Upper lobe of left lung (tissue), 6 donors: ENCODE measurements around the gene PANX2. TPM values are rescaled to one million over a fixed set of nuclear protein-coding genes. Genes with fewer than 3 reads are reported as not detected.

Experiments used
- ATAC-seq, 2 donors: fragments of 200-7000 bp; cut with Tn5 transposase; one replicate each; pipeline ENCODE4 v1.9.1; 2022; ENCODE audit warnings: mild to moderate bottlenecking in 2 of 2, moderate library complexity in 2 of 2; ENCODE audit not compliant: low FRiP score in 2 of 2
- DNase-seq, 2 donors: peaks; one replicate each; pipeline ENCODE4 v3.0.0-alpha.2; 2019 to 2020
- H3K27ac ChIP-seq, 4 donors: fragments of 200-600 bp; sonication (generic); one replicate each; pipeline ENCODE4 v1.5.1; 2016 to 2019
- H3K27me3 ChIP-seq, 4 donors: fragments of 200-600 bp; sonication (generic); one replicate each; pipeline ENCODE4 v1.5.1; 2017 to 2019
- H3K36me3 ChIP-seq, 4 donors: fragments of 200-600 bp; sonication (generic); one replicate each; pipeline ENCODE4 v1.5.1; 2016 to 2019
- H3K4me1 ChIP-seq, 4 donors: fragments of 200-600 bp; sonication (generic); one replicate each; pipeline ENCODE4 v1.5.1; 2018 to 2019
- H3K4me3 ChIP-seq, 4 donors: fragments of 200-600 bp; sonication (generic); one replicate each; pipeline ENCODE4 v1.5.1; 2017 to 2019; ENCODE audit warnings: mild to moderate bottlenecking in 2 of 4, moderate library complexity in 1 of 4
- H3K9me3 ChIP-seq, 4 donors: fragments of 200-600 bp; sonication (generic); one replicate each; pipeline ENCODE4 v1.5.1; 2018 to 2019
- EP300 ChIP-seq, 4 donors: sonication (generic); formaldehyde crosslinking; IDR thresholded peaks; one replicate each; pipeline ENCODE4 v1.5.1; 2017; ENCODE audit warnings: antibody characterized with exemption in 4 of 4, control low read depth in 2 of 4
- POLR2A ChIP-seq, 4 donors: fragments of 450-650 bp; IDR thresholded peaks; one replicate each; pipeline ENCODE4 v1.5.1; 2016 to 2017; ENCODE audit warnings: antibody characterized with exemption in 4 of 4, mild to moderate bottlenecking in 2 of 4
- POLR2AphosphoS5 ChIP-seq, 2 donors: sonication (generic); formaldehyde crosslinking; IDR thresholded peaks; one replicate each; pipeline ENCODE4 v1.5.1; 2017; ENCODE audit warnings: antibody characterized with exemption in 2 of 2
- WGBS, 2 donors: methylation state at CpG; one replicate each; pipeline ENCODE4 v1.1.5; 2017 to 2018; 5-methylcytosine and 5-hydroxymethylcytosine counted together
- total RNA-seq, 6 donors: library from RNA; depleted of rRNA in 4 of 6; stranded (reverse); fragments of >200 nt in 4 of 6; gene quantifications; one replicate each; pipeline versions ENCODE4 v1.1.0 to v1.2.1, GENCODE V29; 2016 to 2021
- TF ChIP-seq, protein P1 (sequence below), 6 experiments: fragments of 450-650 bp in 4 of 6; fragments of 200-600 bp in 2 of 6; sonication (generic) in 2 of 6; IDR thresholded peaks; one replicate each; pipeline ENCODE4 v1.5.1; 2016 to 2019; ENCODE audit warnings: antibody characterized with exemption in 6 of 6
- donor health status: DM: no; HTN: no; CAD: no; lungs with moderate emphysema.
- donor health status: DM: no; HTN: yes; CAD: no; lungs with severe emphysema.

Gene PANX2
- total RNA-seq, 6 donors from 2014 or later = 1.9 to 16.8 (median 7.1) TPM

DNA sequence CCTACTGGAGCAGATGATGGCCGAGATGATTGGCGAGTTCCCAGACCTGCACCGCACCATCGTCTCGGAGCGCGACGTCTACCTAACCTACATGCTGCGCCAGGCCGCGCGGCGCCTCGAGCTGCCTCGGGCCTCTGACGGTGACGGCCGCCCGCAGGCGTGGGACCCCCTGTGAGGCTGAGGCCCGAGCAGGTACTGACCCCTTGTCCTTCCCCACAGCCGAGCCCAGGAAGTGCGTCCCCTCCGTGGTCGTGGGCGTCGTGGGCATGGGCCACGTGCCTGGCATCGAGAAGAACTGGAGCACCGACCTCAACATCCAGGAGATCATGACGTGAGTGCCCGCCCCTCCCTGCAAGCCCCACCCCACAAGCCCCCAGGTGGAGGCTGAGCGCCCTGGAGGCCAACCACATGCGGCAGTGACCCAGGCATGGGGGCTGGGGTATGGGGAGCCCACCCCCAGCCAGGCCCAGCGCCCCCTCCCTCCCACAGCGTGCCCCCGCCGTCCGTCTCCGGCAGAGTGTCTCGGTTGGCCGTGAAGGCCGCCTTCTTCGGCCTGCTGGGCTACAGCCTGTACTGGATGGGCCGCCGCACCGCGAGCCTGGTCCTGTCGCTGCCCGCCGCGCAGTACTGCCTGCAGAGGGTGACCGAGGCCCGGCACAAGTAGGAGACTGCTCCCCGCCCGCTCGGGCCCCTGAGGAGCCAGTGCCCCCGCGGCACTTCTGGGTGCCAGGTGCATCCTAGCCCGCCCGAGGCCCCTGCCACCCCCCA lies 27.5 kb downstream of the PANX2 start:
- DNase-seq (peak in 1 of 2 donors; percentile 87), ATAC-seq (no peak)
- TF ChIP-seq POLR2AphosphoS5 (IDR thresholded peaks at IDR 0.05) (no peak), POLR2A (IDR thresholded peaks at IDR 0.05) (no peak), EP300 (IDR thresholded peaks at IDR 0.05) (no peak)
- TF ChIP-seq, protein P1, sequence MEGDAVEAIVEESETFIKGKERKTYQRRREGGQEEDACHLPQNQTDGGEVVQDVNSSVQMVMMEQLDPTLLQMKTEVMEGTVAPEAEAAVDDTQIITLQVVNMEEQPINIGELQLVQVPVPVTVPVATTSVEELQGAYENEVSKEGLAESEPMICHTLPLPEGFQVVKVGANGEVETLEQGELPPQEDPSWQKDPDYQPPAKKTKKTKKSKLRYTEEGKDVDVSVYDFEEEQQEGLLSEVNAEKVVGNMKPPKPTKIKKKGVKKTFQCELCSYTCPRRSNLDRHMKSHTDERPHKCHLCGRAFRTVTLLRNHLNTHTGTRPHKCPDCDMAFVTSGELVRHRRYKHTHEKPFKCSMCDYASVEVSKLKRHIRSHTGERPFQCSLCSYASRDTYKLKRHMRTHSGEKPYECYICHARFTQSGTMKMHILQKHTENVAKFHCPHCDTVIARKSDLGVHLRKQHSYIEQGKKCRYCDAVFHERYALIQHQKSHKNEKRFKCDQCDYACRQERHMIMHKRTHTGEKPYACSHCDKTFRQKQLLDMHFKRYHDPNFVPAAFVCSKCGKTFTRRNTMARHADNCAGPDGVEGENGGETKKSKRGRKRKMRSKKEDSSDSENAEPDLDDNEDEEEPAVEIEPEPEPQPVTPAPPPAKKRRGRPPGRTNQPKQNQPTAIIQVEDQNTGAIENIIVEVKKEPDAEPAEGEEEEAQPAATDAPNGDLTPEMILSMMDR (IDR thresholded peaks at IDR 0.05) = no peak
- H3K27me3 ChIP-seq = no peaks in the 10 kb centered on the region
- no peak overlapping the region for H3K4me3 ChIP-seq
- WGBS, 2 donors = 93 to 95% methylated on average over 30 to 53 of the region's 61 CpGs
- peaks cover 8 to 57% (median 42%) of the 10 kb centered on the region in 4 donors for H3K36me3 ChIP-seq
- H3K4me1 ChIP-seq = peaks cover 15 to 31% (median 23%) of the 10 kb centered on the region in 4 donors
- no peaks in the 10 kb centered on the region for H3K9me3 ChIP-seq
- H3K27ac ChIP-seq = no peak overlapping the region

DNA sequence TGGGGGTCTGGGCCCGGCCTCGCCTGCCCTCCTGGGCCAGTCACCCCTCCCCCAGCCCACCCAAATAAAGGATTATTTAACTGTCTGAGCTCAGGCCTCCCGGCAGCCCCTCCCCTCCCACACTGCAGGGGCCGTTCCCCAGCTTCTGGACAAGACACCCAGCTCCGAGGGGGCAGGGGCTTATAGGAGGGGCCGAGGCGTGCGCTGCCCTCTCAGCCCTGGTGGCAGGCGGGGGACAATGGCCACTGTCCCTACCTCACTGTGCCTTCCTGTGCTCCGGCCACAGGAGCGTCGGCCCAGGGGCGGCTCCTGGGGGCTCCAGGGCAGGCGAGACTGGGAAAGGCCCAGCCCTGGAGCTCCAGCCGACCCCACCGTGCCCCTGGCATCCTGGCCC lies 28.1 kb downstream of the PANX2 start:
- DNase-seq (peak in 1 of 2 donors; percentile 73), ATAC-seq (no peak)
- Histone ChIP-seq H3K4me3 (no peak overlapping the region), H3K27ac (no peak overlapping the region), H3K9me3 (no peaks in the 10 kb centered on the region), H3K27me3 (no peaks in the 10 kb centered on the region), H3K36me3 (peaks cover 8 to 57% (median 39%) of the 10 kb centered on the region in 4 donors), H3K4me1 (peaks cover 15 to 32% (median 23%) of the 10 kb centered on the region in 4 donors)
- TF ChIP-seq EP300 (IDR thresholded peaks at IDR 0.05) = no peak
- TF ChIP-seq, protein P1 (IDR thresholded peaks at IDR 0.05) = no peak
- TF ChIP-seq POLR2A (IDR thresholded peaks at IDR 0.05) = no peak
- TF ChIP-seq POLR2AphosphoS5 (IDR thresholded peaks at IDR 0.05) = no peak
- WGBS, 2 donors = 90 to 93% methylated on average over 9 to 16 of the region's 16 CpGs

DNA sequence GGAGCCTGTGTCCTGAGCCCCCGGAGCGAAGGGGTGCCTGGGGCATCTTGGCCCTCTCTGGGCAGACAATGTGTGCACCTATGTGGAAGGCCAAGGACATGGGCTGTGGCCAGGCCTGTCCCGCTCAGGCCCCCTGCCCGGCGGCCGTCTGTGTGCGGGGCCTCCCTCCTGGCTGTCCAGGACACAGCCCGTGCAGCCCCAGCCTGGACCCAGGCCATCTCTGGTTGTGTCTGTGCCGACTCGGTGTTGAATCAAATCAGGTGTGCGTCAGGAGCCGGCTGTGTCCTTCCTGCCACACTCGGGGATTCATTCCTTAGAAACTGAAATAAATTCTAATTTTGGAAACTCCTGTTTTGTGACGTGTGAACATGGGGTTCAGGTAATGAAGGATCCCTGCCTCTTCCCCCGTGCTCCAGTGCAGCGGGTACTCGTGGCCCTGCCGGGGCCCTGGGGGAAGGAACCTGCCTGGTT lies 28.8 kb downstream of the PANX2 start:
- ATAC-seq (no peak), DNase-seq (peak in 1 of 2 donors; percentile 79)
- Histone ChIP-seq H3K27me3 (no peaks in the 10 kb centered on the region), H3K36me3 (peaks cover 4 to 54% (median 32%) of the 10 kb centered on the region in 4 donors), H3K4me1 (peaks cover 15 to 35% (median 23%) of the 10 kb centered on the region in 4 donors), H3K27ac (no peak overlapping the region), H3K4me3 (peak overlapping the region in 1 of 4 donors; percentile 90), H3K9me3 (no peaks in the 10 kb centered on the region)
- WGBS, 2 donors = 86 to 87% methylated on average over 2 to 18 of the region's 18 CpGs
- TF ChIP-seq, protein P1 (IDR thresholded peaks at IDR 0.05) = no peak
- no peak for TF ChIP-seq POLR2A (IDR thresholded peaks at IDR 0.05)
- TF ChIP-seq EP300 (IDR thresholded peaks at IDR 0.05) = no peak
- no peak for TF ChIP-seq POLR2AphosphoS5 (IDR thresholded peaks at IDR 0.05)

DNA sequence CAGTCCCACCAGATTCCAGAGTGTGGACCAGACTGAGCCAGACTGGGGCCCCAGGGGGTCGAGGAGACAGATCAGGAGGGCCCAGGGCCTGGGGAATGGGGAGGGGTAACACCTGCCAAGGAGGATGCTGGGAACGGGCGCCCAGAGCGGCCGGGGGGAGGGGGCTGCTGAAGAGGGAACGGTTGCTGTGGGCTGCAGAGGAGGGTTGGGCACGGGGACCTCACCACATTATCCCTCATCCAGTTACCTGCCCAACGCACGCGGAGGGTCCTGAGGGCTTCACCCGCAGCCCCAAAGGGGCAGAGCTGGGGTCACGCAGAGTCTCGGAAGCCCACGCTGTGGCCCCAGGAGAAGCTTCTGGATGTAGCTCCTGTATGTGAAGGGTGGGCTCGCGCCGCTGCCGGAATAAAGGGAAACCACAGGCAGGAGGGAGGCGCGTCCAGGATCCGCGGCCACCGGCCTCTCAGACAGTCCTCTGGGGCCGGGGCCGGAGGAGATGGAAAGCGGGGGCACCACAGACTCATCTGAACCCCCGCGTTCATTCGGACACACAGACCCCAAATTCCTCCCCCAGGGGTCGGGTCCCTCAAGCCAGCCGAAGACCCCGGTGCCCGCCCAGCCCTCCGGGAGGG lies 29.4 kb downstream of the PANX2 start:
- H3K27ac ChIP-seq = peak overlapping the region; percentile 80 to 89 (median 85)
- peak overlapping the region; percentile 66 to 90 (median 84) for H3K4me3 ChIP-seq
- no peak for TF ChIP-seq POLR2AphosphoS5 (IDR thresholded peaks at IDR 0.05)
- TF ChIP-seq, protein P1 (IDR thresholded peaks at IDR 0.05) = no peak
- no peak for TF ChIP-seq EP300 (IDR thresholded peaks at IDR 0.05)
- peak in 1 of 4 donors; percentile 13 for TF ChIP-seq POLR2A (IDR thresholded peaks at IDR 0.05)
- DNase-seq (peak in 1 of 2 donors; percentile 82), ATAC-seq (peak in 1 of 2 donors; percentile 31)
- no peaks in the 10 kb centered on the region for H3K27me3 ChIP-seq
- no peaks in the 10 kb centered on the region for H3K9me3 ChIP-seq
- WGBS, 2 donors = 3 to 8% methylated on average over 17 to 28 of the region's 34 CpGs
- H3K4me1 ChIP-seq = peaks cover 15 to 42% (median 23%) of the 10 kb centered on the region in 4 donors
- peaks cover 0 to 48% (median 26%) of the 10 kb centered on the region in 4 donors for H3K36me3 ChIP-seq
